Upper lobe of left lung (tissue), 6 donors: Measurements from ENCODE around the gene TMEM44. TPM values are rescaled to one million over a fixed set of nuclear protein-coding genes. Genes with fewer than 3 reads are reported as not detected.

Experiments
- ATAC-seq, 2 donors: fragments of 200-7000 bp; cut with Tn5 transposase; one replicate each; pipeline ENCODE4 v1.9.1; 2022; ENCODE audit warnings: mild to moderate bottlenecking in 2 of 2, moderate library complexity in 2 of 2; ENCODE audit not compliant: low FRiP score in 2 of 2
- DNase-seq, 2 donors: peaks; one replicate each; pipeline ENCODE4 v3.0.0-alpha.2; 2019 to 2020
- H3K27ac ChIP-seq, 4 donors: fragments of 200-600 bp; sonication (generic); one replicate each; pipeline ENCODE4 v1.5.1; 2016 to 2019
- H3K27me3 ChIP-seq, 4 donors: fragments of 200-600 bp; sonication (generic); one replicate each; pipeline ENCODE4 v1.5.1; 2017 to 2019
- H3K36me3 ChIP-seq, 4 donors: fragments of 200-600 bp; sonication (generic); one replicate each; pipeline ENCODE4 v1.5.1; 2016 to 2019
- H3K4me1 ChIP-seq, 4 donors: fragments of 200-600 bp; sonication (generic); one replicate each; pipeline ENCODE4 v1.5.1; 2018 to 2019
- H3K4me3 ChIP-seq, 4 donors: fragments of 200-600 bp; sonication (generic); one replicate each; pipeline ENCODE4 v1.5.1; 2017 to 2019; ENCODE audit warnings: mild to moderate bottlenecking in 2 of 4, moderate library complexity in 1 of 4
- H3K9me3 ChIP-seq, 4 donors: fragments of 200-600 bp; sonication (generic); one replicate each; pipeline ENCODE4 v1.5.1; 2018 to 2019
- CTCF ChIP-seq, 6 experiments: fragments of 450-650 bp in 4 of 6; fragments of 200-600 bp in 2 of 6; sonication (generic) in 2 of 6; IDR thresholded peaks; one replicate each; pipeline ENCODE4 v1.5.1; 2016 to 2019; ENCODE audit warnings: antibody characterized with exemption in 6 of 6
- EP300 ChIP-seq, 4 donors: sonication (generic); formaldehyde crosslinking; IDR thresholded peaks; one replicate each; pipeline ENCODE4 v1.5.1; 2017; ENCODE audit warnings: antibody characterized with exemption in 4 of 4, control low read depth in 2 of 4
- POLR2A ChIP-seq, 4 donors: fragments of 450-650 bp; IDR thresholded peaks; one replicate each; pipeline ENCODE4 v1.5.1; 2016 to 2017; ENCODE audit warnings: antibody characterized with exemption in 4 of 4, mild to moderate bottlenecking in 2 of 4
- POLR2AphosphoS5 ChIP-seq, 2 donors: sonication (generic); formaldehyde crosslinking; IDR thresholded peaks; one replicate each; pipeline ENCODE4 v1.5.1; 2017; ENCODE audit warnings: antibody characterized with exemption in 2 of 2
- WGBS, 2 donors: methylation state at CpG; one replicate each; pipeline ENCODE4 v1.1.5; 2017 to 2018; 5-methylcytosine and 5-hydroxymethylcytosine counted together
- total RNA-seq, 6 donors: library from RNA; depleted of rRNA in 4 of 6; stranded (reverse); fragments of >200 nt in 4 of 6; gene quantifications; one replicate each; pipeline versions ENCODE4 v1.1.0 to v1.2.1, GENCODE V29; 2016 to 2021
- donor health status: DM: no; HTN: no; CAD: no; lungs with moderate emphysema.
- donor health status: DM: no; HTN: yes; CAD: no; lungs with severe emphysema.

The TMEM44 gene
- total RNA-seq, 6 donors from 2014 or later, result 12.9 to 39.3 (median 22.1) TPM

GRCh38 chr3:194572143-194572789 is 61.0 kb downstream of the TMEM44 start:
- TF ChIP-seq CTCF (IDR thresholded peaks at IDR 0.05) (no peak), POLR2A (IDR thresholded peaks at IDR 0.05) (peak in 1 of 4 donors; percentile 23), POLR2AphosphoS5 (IDR thresholded peaks at IDR 0.05) (peak; percentile 43 to 79), EP300 (IDR thresholded peaks at IDR 0.05) (peak in 2 of 4 donors; percentile 86 to 90)
- Histone ChIP-seq H3K9me3 (no peaks in the 10 kb centered on the region), H3K4me1 (peaks cover 12 to 34% (median 23%) of the 10 kb centered on the region in 4 donors), H3K4me3 (no peak overlapping the region), H3K27me3 (no peaks in the 10 kb centered on the region), H3K27ac (peak overlapping the region; percentile 11 to 44 (median 34)), H3K36me3 (no peaks in the 10 kb centered on the region)
- 27 to 29% methylated on average over 14 to 18 of the region's 18 CpGs for WGBS, 2 donors
- ATAC-seq (peak; percentile 44 to 83), DNase-seq (peak; percentile 63 to 66)

GRCh38 chr3:194571491-194572142 is 61.6 kb downstream of the TMEM44 start:
- 53 to 72% methylated on average over 16 of the region's 16 CpGs for whole genome bisulfite sequencing, 2 donors
- H3K27ac ChIP-seq, result peak overlapping the region; percentile 11 to 44 (median 34)
- ATAC-seq (peak in 1 of 2 donors; percentile 9), DNase-seq (no peak)
- H3K4me3 ChIP-seq, result no peak overlapping the region
- no peaks in the 10 kb centered on the region for H3K9me3 ChIP-seq
- TF ChIP-seq POLR2A (IDR thresholded peaks at IDR 0.05) (no peak), POLR2AphosphoS5 (IDR thresholded peaks at IDR 0.05) (no peak), EP300 (IDR thresholded peaks at IDR 0.05) (no peak), CTCF (IDR thresholded peaks at IDR 0.05) (no peak)
- H3K36me3 ChIP-seq, result no peaks in the 10 kb centered on the region
- H3K4me1 ChIP-seq, result peaks cover 12 to 34% (median 23%) of the 10 kb centered on the region in 4 donors
- no peaks in the 10 kb centered on the region for H3K27me3 ChIP-seq

- H3K36me3 ChIP-seq, result no peaks in the 10 kb centered on the region
- ATAC-seq, result no peak
- WGBS, 2 donors, result 94 to 95% methylated on average over 8 of the region's 8 CpGs
- no peaks in the 10 kb centered on the region for H3K9me3 ChIP-seq
- peaks cover 12 to 32% (median 22%) of the 10 kb centered on the region in 4 donors for H3K4me1 ChIP-seq
- H3K27me3 ChIP-seq, result no peaks in the 10 kb centered on the region
- H3K4me3 ChIP-seq, result no peak overlapping the region
- H3K27ac ChIP-seq, result peak overlapping the region in 1 of 4 donors; percentile 28
- no peak for DNase-seq
- TF ChIP-seq POLR2A (IDR thresholded peaks at IDR 0.05) (no peak), CTCF (IDR thresholded peaks at IDR 0.05) (no peak), POLR2AphosphoS5 (IDR thresholded peaks at IDR 0.05) (no peak), EP300 (IDR thresholded peaks at IDR 0.05) (no peak)
Measured at GRCh38 chr3:194570898-194571297, 62.3 kb downstream of the TMEM44 start.

- H3K27ac ChIP-seq, result peak overlapping the region in 1 of 4 donors; percentile 28
- ATAC-seq, result no peak
- H3K36me3 ChIP-seq, result no peaks in the 10 kb centered on the region
- 84 to 89% methylated on average over 13 of the region's 13 CpGs for WGBS, 2 donors
- H3K9me3 ChIP-seq, result no peaks in the 10 kb centered on the region
- H3K4me3 ChIP-seq, result no peak overlapping the region
- no peak for TF ChIP-seq CTCF (IDR thresholded peaks at IDR 0.05)
- no peak for TF ChIP-seq EP300 (IDR thresholded peaks at IDR 0.05)
- no peaks in the 10 kb centered on the region for H3K27me3 ChIP-seq
- DNase-seq, result no peak
- H3K4me1 ChIP-seq, result peaks cover 12 to 26% (median 19%) of the 10 kb centered on the region in 4 donors
Measured at GRCh38 chr3:194570235-194570634, 63.0 kb downstream of the TMEM44 start.
